ENCODE results near the gene PPP3CA.

The PPP3CA gene

GRCh38 chr4:101050088-101050836 is 297.1 kb downstream of the PPP3CA start:
- H3K4me1 ChIP-seq (ENCODE audit: insufficient read depth, low read length), result peaks cover 17% of the 10 kb centered on the region
- H3K9ac ChIP-seq (ENCODE audit: low read depth, low read length), result no peak overlapping the region
- no peaks in the 10 kb centered on the region for H3K27me3 ChIP-seq (ENCODE audit: insufficient read depth, low read length)
- no peak overlapping the region for H3K4me3 ChIP-seq (ENCODE audit: low read length)
- H3K9me3 ChIP-seq (ENCODE audit: insufficient read depth, low read depth, low read length), result no peaks in the 10 kb centered on the region
- H3K36me3 ChIP-seq (ENCODE audit: insufficient read depth, low read depth, low read length), result no peaks in the 10 kb centered on the region
- H3K27ac ChIP-seq (ENCODE audit: low read length), result no peak overlapping the region

- H3K27ac ChIP-seq (ENCODE audit: low read length), result no peak overlapping the region
- H3K27me3 ChIP-seq (ENCODE audit: insufficient read depth, low read length), result no peaks in the 10 kb centered on the region
- H3K4me1 ChIP-seq (ENCODE audit: insufficient read depth, low read length), result peaks cover 21% of the 10 kb centered on the region
- H3K9me3 ChIP-seq (ENCODE audit: insufficient read depth, low read depth, low read length), result no peaks in the 10 kb centered on the region
- H3K9ac ChIP-seq (ENCODE audit: low read depth, low read length), result no peak overlapping the region
- no peaks in the 10 kb centered on the region for H3K36me3 ChIP-seq (ENCODE audit: insufficient read depth, low read depth, low read length)
- no peak overlapping the region for H3K4me3 ChIP-seq (ENCODE audit: low read length)
Measured at GRCh38 chr4:101049549-101050001, 297.8 kb downstream of the PPP3CA start.

- no peaks in the 10 kb centered on the region for H3K9me3 ChIP-seq (ENCODE audit: insufficient read depth, low read depth, low read length)
- H3K36me3 ChIP-seq (ENCODE audit: insufficient read depth, low read depth, low read length), result no peaks in the 10 kb centered on the region
Measured at GRCh38 chr4:101044766-101045165, 302.6 kb downstream of the PPP3CA start.

DNA sequence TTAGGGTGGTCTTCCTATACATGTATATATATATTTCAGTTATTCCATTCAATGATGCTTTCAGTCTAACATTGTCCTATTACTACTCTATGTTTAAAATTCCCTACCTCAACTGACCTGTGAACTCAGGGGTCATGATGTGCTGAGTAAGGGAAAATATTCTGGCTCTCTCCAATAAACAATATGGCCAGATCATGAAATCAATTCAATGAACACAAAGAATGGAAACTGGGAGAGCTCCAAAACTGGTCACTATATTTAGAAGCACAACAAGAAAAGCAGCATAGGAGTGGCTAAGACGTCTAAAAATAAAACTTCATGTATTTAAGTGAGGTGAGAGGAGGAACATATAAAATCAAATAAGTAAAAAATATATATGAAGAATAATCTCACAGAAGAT is 304.5 kb downstream of the PPP3CA start:
- Histone ChIP-seq H3K9me3 (ENCODE audit: insufficient read depth, low read depth, low read length) (no peaks in the 10 kb centered on the region), H3K36me3 (ENCODE audit: insufficient read depth, low read depth, low read length) (peaks cover 4% of the 10 kb centered on the region; the same call in 1 of the 2 replicates), H3K9ac (ENCODE audit: low read depth, low read length) (no peak overlapping the region), H3K4me3 (ENCODE audit: low read length) (no peak overlapping the region), H3K4me1 (ENCODE audit: insufficient read depth, low read length) (peaks cover 15% of the 10 kb centered on the region), H3K27ac (ENCODE audit: low read length) (no peak overlapping the region), H3K27me3 (ENCODE audit: insufficient read depth, low read length) (no peaks in the 10 kb centered on the region)

More at GRCh38 chr4:101044766-101045165, 302.6 kb downstream of the PPP3CA start:
- Histone ChIP-seq H3K4me1 (ENCODE audit: insufficient read depth, low read length) (peaks cover 15% of the 10 kb centered on the region), H3K27ac (ENCODE audit: low read length) (no peak overlapping the region), H3K27me3 (ENCODE audit: insufficient read depth, low read length) (no peaks in the 10 kb centered on the region), H3K4me3 (ENCODE audit: low read length) (peak overlapping the region; percentile 20; the same call in 1 of the 2 replicates), H3K9ac (ENCODE audit: low read depth, low read length) (no peak overlapping the region)

- Histone ChIP-seq H3K9me3 (ENCODE audit: insufficient read depth, low read depth, low read length) (no peaks in the 10 kb centered on the region), H3K4me1 (ENCODE audit: insufficient read depth, low read length) (peaks cover 19% of the 10 kb centered on the region), H3K36me3 (ENCODE audit: insufficient read depth, low read depth, low read length) (peaks cover 4% of the 10 kb centered on the region; the same call in 1 of the 2 replicates), H3K4me3 (ENCODE audit: low read length) (no peak overlapping the region), H3K27me3 (ENCODE audit: insufficient read depth, low read length) (no peaks in the 10 kb centered on the region), H3K9ac (ENCODE audit: low read depth, low read length) (no peak overlapping the region), H3K27ac (ENCODE audit: low read length) (no peak overlapping the region)
Measured at GRCh38 chr4:101040776-101041175, 306.6 kb downstream of the PPP3CA start.

- Histone ChIP-seq H3K4me1 (ENCODE audit: insufficient read depth, low read length) (peaks cover 10% of the 10 kb centered on the region), H3K9ac (ENCODE audit: low read depth, low read length) (no peak overlapping the region), H3K4me3 (ENCODE audit: low read length) (no peak overlapping the region), H3K27me3 (ENCODE audit: insufficient read depth, low read length) (no peaks in the 10 kb centered on the region), H3K27ac (ENCODE audit: low read length) (no peak overlapping the region), H3K9me3 (ENCODE audit: insufficient read depth, low read depth, low read length) (no peaks in the 10 kb centered on the region), H3K36me3 (ENCODE audit: insufficient read depth, low read depth, low read length) (peaks cover 4% of the 10 kb centered on the region; the same call in 1 of the 2 replicates)
Measured at GRCh38 chr4:101039367-101039766, 308.0 kb downstream of the PPP3CA start.

GRCh38 chr4:101037938-101038413 is 309.4 kb downstream of the PPP3CA start:
- Histone ChIP-seq H3K27me3 (ENCODE audit: insufficient read depth, low read length) (no peaks in the 10 kb centered on the region), H3K27ac (ENCODE audit: low read length) (no peak overlapping the region), H3K36me3 (ENCODE audit: insufficient read depth, low read depth, low read length) (peaks cover 4% of the 10 kb centered on the region; the same call in 1 of the 2 replicates), H3K9ac (ENCODE audit: low read depth, low read length) (no peak overlapping the region), H3K9me3 (ENCODE audit: insufficient read depth, low read depth, low read length) (no peaks in the 10 kb centered on the region), H3K4me1 (ENCODE audit: insufficient read depth, low read length) (peaks cover 21% of the 10 kb centered on the region), H3K4me3 (ENCODE audit: low read length) (no peak overlapping the region)

DNA sequence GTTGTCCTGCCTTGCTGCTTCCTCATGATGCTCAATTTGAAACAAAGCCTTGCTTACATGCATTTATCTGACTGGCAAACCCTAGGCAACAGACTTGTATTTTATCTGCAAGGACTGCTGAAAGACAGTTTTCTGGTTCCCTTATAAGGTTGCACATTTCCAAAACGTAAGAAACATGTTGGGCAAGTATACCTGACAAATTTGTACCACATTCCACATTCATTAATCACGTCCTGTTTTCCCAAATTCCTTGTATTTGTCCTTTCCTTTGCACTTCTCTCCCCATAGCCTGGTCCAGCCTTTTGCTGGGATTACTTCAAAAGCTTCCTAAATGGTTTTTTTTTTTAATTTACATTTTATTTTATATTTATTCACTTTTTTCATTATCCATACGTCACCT is 310.1 kb downstream of the PPP3CA start:
- no peak overlapping the region for H3K4me3 ChIP-seq (ENCODE audit: low read length)
- H3K4me1 ChIP-seq (ENCODE audit: insufficient read depth, low read length), result peaks cover 25% of the 10 kb centered on the region
- H3K9ac ChIP-seq (ENCODE audit: low read depth, low read length), result no peak overlapping the region
- H3K27ac ChIP-seq (ENCODE audit: low read length), result no peak overlapping the region
- peaks cover 4% of the 10 kb centered on the region; the same call in 1 of the 2 replicates for H3K36me3 ChIP-seq (ENCODE audit: insufficient read depth, low read depth, low read length)
- no peaks in the 10 kb centered on the region for H3K9me3 ChIP-seq (ENCODE audit: insufficient read depth, low read depth, low read length)
- H3K27me3 ChIP-seq (ENCODE audit: insufficient read depth, low read length), result no peaks in the 10 kb centered on the region

- H3K4me3 ChIP-seq (ENCODE audit: low read length), result no peak overlapping the region
- no peaks in the 10 kb centered on the region for H3K9me3 ChIP-seq (ENCODE audit: insufficient read depth, low read depth, low read length)
- peaks cover 25% of the 10 kb centered on the region for H3K4me1 ChIP-seq (ENCODE audit: insufficient read depth, low read length)
- no peak overlapping the region for H3K27ac ChIP-seq (ENCODE audit: low read length)
- no peaks in the 10 kb centered on the region for H3K27me3 ChIP-seq (ENCODE audit: insufficient read depth, low read length)
- no peak overlapping the region for H3K9ac ChIP-seq (ENCODE audit: low read depth, low read length)
- H3K36me3 ChIP-seq (ENCODE audit: insufficient read depth, low read depth, low read length), result peaks cover 4% of the 10 kb centered on the region; the same call in 1 of the 2 replicates
Measured at GRCh38 chr4:101035487-101035886, 311.8 kb downstream of the PPP3CA start.

DNA sequence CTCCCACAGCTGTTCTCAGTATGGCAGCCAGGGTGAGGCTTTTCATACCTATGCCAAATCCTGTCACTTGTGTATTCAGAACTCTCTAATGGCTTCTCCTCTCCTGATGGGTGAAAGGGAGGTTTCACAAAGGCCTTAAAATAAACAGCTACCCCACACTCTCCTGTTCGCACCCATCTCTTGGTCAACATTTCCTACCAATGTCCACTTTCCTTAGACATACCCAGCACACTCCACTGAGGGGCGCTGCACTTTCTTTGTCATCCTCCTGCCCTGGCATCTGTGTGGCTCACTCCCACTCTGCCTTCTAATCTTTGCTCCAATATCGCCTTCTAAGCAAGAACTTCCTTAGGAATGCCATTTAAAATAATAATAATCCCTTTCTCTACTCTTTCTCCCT is 313.3 kb downstream of the PPP3CA start:
- Histone ChIP-seq H3K36me3 (ENCODE audit: insufficient read depth, low read depth, low read length) (no peaks in the 10 kb centered on the region; the same call in 1 of the 2 replicates), H3K9me3 (ENCODE audit: insufficient read depth, low read depth, low read length) (no peaks in the 10 kb centered on the region), H3K9ac (ENCODE audit: low read depth, low read length) (no peak overlapping the region), H3K4me1 (ENCODE audit: insufficient read depth, low read length) (peaks cover 36% of the 10 kb centered on the region), H3K4me3 (ENCODE audit: low read length) (no peak overlapping the region), H3K27ac (ENCODE audit: low read length) (no peak overlapping the region), H3K27me3 (ENCODE audit: insufficient read depth, low read length) (no peaks in the 10 kb centered on the region)

DNA sequence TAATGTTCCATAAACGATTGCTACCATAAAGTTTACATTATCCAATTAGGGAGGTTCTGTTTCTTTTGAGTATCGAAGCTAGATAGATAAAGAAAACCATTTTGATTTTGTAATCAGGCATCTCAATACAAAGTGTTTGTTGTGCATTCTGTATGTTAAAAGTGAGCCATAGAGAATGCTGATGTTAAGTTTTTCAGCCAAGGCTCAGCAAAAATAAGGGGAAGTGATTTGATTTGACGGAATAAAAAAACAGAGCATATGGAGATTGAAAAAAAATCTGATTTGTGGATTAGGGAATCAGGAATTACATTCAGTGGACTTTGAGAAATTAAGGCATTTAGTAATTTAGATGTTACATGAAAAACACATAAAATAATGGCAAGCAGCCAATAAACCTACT is 314.8 kb downstream of the PPP3CA start:
- peak overlapping the region; percentile 34 for H3K27ac ChIP-seq (ENCODE audit: low read length)
- peaks cover 41% of the 10 kb centered on the region for H3K4me1 ChIP-seq (ENCODE audit: insufficient read depth, low read length)
- no peaks in the 10 kb centered on the region for H3K27me3 ChIP-seq (ENCODE audit: insufficient read depth, low read length)

GRCh38 chr4:101031971-101032370 is 315.4 kb downstream of the PPP3CA start:
- H3K9ac ChIP-seq (ENCODE audit: low read depth, low read length), result peak overlapping the region; percentile 60
- H3K36me3 ChIP-seq (ENCODE audit: insufficient read depth, low read depth, low read length), result no peaks in the 10 kb centered on the region
- H3K27ac ChIP-seq (ENCODE audit: low read length), result peak overlapping the region; percentile 73
- H3K4me1 ChIP-seq (ENCODE audit: insufficient read depth, low read length), result peaks cover 40% of the 10 kb centered on the region; the same call in 1 of the 2 replicates
- H3K27me3 ChIP-seq (ENCODE audit: insufficient read depth, low read length), result no peaks in the 10 kb centered on the region
- H3K4me3 ChIP-seq (ENCODE audit: low read length), result peak overlapping the region; percentile 50
- H3K9me3 ChIP-seq (ENCODE audit: insufficient read depth, low read depth, low read length), result no peaks in the 10 kb centered on the region

More for the DNA sequence above, 314.8 kb downstream of the PPP3CA start:
- Histone ChIP-seq H3K36me3 (ENCODE audit: insufficient read depth, low read depth, low read length) (no peaks in the 10 kb centered on the region), H3K9ac (ENCODE audit: low read depth, low read length) (peak overlapping the region; percentile 49; the same call in 1 of the 2 replicates), H3K9me3 (ENCODE audit: insufficient read depth, low read depth, low read length) (no peaks in the 10 kb centered on the region), H3K4me3 (ENCODE audit: low read length) (no peak overlapping the region)
